Left kidney (tissue), 8 donors: Measurements from ENCODE around the gene MAP3K20. TPM values are rescaled to one million over a fixed set of nuclear protein-coding genes. Genes with fewer than 3 reads are reported as not detected.
"Not testable (repeated sequence)": the region's sequence is repeated elsewhere in the genome, so short reads cannot be mapped to it uniquely, and the experiment has no call there.

Source experiments
- DNase-seq: peaks from one replicate; pipeline ENCODE4 v3.0.0-alpha.2; 2013
- long read RNA-seq, 8 donors: transcript quantifications; one replicate each; lab custom pipeline, GENCODE V29; 2026
- polyA plus RNA-seq: library from polyadenylated mRNA; unstranded; fragments of 120-200 nt; gene quantifications from one replicate; pipeline ENCODE4 v1.2.1, GENCODE V29; 2013; ENCODE audit not compliant: insufficient read length

The MAP3K20 gene
- polyA plus RNA-seq, result 29.3 TPM
- long read RNA-seq, donor 1, full-length matches to known transcripts, result 3 of 3 reads
- long read RNA-seq, donor 1, partial matches to known transcripts, result 0 of 3 reads
- long read RNA-seq, donor 1, other reads (novel, unspliced or antisense), result 0 of 3 reads
- long read RNA-seq, donor 2, full-length matches to known transcripts, result 2 of 2 reads
- long read RNA-seq, donor 2, partial matches to known transcripts, result 0 of 2 reads
- long read RNA-seq, donor 2, other reads (novel, unspliced or antisense), result 0 of 2 reads
- long read RNA-seq, donor 3, full-length matches to known transcripts, result 3 of 3 reads
- long read RNA-seq, donor 3, partial matches to known transcripts, result 0 of 3 reads
- long read RNA-seq, donor 3, other reads (novel, unspliced or antisense), result 0 of 3 reads
- long read RNA-seq, donor 4, result 0 reads
- long read RNA-seq, donor 5, full-length matches to known transcripts, result 4 of 12 reads
- long read RNA-seq, donor 5, partial matches to known transcripts, result 8 of 12 reads
- long read RNA-seq, donor 5, other reads (novel, unspliced or antisense), result 0 of 12 reads
- long read RNA-seq, donor 6, full-length matches to known transcripts, result 4 of 4 reads
- long read RNA-seq, donor 6, partial matches to known transcripts, result 0 of 4 reads
- long read RNA-seq, donor 6, other reads (novel, unspliced or antisense), result 0 of 4 reads
- long read RNA-seq, donor 7, full-length matches to known transcripts, result 4 of 18 reads
- long read RNA-seq, donor 7, partial matches to known transcripts, result 14 of 18 reads
- long read RNA-seq, donor 7, other reads (novel, unspliced or antisense), result 0 of 18 reads
- long read RNA-seq, donor 8, full-length matches to known transcripts, result 1 of 1 reads
- long read RNA-seq, donor 8, partial matches to known transcripts, result 0 of 1 reads
- long read RNA-seq, donor 8, other reads (novel, unspliced or antisense), result 0 of 1 reads

DNA sequence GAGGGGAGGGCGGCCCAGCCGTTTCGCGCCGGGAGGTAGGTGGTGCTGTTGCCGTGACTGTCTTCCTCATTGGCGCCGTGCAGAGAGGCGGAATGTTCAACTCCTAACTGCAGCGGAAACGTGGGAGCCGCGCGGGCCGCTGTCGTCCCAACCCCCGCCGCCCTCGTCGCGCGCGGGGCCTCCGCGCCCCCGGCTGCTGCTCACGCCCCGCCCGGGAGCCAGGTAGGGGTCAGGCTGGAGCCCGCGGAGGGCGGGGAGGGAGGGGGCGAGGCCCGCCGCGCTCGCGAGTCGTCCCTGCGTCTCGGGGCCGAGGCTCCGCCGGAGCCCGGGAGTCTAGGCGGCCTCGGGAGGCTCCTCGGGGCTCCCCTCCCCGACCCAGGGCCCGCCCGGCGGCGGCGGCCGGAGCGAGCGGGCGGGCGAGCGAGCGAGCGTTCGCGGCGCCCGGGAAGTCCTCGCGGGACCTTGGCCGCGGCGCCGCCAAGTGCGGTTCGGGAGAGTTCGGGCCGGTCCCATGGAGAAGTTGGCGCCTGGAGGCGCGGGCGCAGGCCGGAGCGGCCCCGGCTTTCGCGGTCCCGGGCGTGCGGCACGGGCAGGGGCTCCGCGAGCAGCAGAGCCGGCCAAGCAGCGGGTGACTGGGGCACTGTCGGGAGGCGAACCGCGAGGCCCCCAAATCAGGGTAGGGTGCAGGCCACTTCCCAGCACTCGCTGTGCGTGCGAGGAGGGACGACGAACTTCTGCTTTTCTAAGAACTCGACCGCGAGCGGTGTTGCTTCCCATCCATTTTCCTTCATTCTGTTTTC, at the start of gene MAP3K20:
TSS of gene MAP3K20 (plus strand) at position 66 of the 800 bp plus-strand sequence. CDS start 15,186 bp downstream, outside the sequence.
- peak; percentile 58 for DNase-seq

DNA sequence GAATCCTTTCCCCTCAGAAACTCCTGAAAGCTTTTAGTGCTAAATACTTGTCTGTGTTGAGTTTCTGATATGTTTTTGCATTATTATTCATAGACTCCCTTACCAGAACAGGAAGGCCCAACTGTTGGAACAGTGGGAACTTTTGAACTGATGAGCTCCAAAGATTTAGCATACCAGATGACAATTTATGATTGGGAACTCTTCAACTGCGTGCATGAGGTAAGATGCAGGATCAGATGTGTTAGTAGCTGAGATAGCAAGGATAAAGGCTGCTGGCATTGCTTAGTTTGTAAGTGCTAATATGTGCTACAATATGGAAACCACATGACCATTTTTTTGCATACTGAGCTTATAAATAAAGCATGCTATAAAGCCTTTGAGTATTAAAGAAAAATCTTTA, 49.2 kb upstream of the MAP3K20 start:
- no peak for DNase-seq

DNA sequence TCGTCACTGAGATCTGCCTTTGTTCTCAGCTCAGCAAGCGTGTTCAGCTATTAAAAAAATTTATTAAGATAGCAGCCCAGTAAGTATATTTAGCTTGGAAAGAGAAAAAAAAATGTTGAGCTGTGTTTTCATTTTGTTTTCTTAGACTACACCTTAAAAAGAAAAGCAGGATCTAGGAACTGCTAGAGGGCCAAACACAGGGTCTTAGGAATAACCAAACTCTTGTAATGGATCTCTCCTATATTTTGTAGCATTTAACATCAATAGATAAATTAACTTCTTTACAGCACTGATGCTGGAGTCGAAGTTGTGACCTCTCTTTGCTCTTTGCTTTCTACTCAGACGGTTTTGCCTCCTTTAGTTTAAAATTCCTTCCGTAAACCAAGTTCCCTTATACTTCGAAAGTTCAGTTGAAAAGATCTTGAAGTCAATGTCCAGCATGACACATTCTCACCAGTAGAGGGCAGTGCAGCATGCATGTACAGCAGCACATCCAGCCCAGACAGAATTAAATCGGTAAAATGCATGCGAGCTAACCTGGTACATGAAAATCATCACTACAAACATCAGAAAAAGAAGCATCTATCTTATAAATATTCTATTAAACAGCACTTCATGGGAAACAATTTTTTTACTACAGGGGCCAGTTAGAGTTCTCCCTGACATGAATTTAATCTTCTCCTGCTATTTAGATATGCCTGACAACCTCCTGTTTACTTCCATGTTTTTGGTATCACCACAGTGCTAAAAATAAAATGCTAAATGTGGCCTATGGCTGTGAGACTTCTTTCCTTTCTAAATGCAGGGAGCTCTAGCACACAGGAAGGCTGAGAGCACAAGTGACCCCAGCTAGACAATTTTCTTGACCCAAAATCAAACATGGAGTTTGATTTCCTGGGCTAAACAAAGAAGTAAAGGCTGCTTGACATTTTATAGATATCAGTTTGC, 48.2 kb upstream of the MAP3K20 start:
- DNase-seq, result peak; percentile 91

- DNase-seq, result no peak
Observed at GRCh38 chr2:173028141-173028540, 47.5 kb upstream of the MAP3K20 start.

GRCh38 chr2:173028671-173029070, 47.0 kb upstream of the MAP3K20 start:
- DNase-seq, result no peak

DNA sequence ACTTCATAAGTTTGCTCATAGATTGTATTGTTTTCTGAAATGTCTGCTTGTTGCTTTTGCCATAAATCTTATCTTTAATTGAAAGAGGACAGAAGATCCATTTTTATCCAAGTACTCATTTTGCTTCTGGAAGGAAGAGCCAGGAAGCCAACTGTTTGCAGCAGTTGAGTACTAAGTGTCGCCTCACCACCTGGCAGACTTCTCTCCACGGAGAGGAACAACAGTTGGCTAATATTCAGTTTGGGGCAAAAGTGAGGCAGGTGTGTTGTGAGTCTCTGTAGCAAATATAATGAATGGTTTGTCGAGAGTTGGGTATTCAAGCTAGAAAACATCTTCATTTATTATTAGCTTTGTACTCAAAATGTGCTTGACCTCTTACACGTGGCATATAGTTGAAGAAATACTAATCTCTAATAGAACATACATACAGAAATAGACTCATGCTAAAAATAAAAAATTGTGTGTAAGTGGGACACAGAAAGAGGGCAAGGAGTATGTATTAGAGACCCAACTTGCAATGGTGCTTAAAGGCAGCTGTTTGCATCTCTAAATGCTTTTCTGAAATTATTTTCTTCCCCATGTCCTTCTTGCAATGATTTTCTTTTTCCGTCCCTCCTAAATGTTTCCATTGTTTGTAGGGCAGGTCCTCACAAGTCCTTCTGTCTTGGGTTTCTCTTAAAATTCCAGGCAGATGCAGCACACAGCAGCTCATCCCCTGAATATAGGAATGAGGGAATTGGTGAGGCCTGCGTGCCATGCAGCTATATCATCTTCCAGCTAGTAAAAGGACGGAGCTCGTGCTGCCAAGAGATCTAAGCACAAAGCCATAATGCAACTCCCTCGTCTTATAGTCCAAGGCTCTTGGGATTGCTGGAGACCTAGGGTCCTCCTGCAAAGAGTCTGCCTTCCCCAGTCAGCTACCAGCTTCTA, 44.8 kb upstream of the MAP3K20 start:
- DNase-seq, result no peak

DNA sequence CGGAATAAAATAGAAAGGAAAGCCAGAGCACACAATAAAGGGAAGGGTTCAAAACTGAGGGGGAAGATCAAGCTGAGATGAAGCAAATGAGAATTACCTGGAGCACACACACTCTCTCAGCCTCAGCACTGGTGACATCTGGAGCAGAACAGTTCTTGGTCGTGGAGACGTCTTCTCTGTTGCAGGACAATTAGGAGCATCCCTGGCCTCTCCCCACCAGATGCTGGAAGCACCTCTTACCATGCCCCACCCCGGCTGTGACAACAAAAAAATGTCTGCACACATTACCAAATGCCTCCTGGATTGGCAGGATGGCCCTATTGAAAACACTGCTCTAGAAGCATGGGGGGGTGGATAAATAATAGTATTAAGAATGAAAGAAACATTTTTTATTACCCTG, 43.6 kb upstream of the MAP3K20 start:
- DNase-seq, result no peak

DNA sequence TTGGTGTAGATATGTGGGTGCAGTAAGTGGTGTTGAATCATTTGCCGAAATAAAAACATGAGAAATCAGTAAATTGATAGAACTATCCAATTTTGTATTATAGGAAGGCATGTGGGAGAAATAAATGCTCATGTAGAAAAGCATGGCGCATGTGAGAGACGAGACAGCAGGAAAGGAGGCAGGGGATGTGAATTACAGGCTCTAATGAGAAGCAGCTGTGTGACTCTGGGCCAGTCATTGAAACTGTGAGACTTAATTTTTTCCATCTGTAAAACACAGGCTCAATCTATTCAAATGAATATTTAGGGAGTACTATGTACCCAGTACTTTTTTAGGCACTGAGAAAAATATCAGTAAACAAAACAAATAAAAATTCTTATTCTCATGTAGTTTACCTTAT, 42.6 kb upstream of the MAP3K20 start:
- no peak for DNase-seq

DNA sequence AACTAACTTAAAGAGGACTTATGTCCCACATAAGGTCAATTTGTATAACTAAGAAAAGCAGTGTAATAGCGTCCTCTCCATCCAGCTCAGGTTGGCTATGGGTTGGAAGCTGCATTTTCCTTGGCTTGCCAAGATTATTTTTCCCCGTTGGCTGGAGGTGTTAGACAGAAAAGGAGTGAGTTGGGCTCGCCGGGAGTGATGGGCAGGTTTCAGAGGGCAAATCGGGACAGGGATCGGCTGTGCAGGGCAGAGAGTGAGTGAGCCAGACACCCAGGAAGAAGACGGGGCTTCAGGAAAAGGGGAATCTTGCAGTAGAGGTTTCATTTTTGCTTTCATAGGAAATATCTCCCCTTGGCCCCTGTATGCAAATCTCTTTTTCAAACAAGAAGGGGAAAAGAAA, 41.5 kb upstream of the MAP3K20 start:
- no peak for DNase-seq

- DNase-seq, result no peak
Observed at GRCh38 chr2:173037245-173038120, 38.2 kb upstream of the MAP3K20 start.

DNA sequence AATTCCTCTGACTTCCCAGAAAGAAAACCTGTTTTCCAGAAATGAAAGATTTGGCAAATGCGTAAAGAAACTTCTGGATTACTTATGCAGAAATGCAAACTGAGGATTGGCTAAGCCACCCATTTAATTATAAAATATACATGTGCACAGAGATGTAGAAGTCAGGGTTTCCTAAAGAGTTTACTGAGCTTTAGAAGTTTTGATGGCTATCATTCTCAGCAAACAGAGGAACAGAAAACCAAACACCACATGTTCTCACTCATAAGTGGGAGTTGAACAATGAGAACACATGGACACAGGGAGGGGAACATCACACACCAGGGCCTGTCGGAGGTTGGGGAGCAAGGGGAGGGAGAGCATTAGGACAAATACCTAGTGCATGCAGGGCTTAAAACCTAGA, 37.4 kb upstream of the MAP3K20 start:
- not testable (repeated sequence) for DNase-seq

DNA sequence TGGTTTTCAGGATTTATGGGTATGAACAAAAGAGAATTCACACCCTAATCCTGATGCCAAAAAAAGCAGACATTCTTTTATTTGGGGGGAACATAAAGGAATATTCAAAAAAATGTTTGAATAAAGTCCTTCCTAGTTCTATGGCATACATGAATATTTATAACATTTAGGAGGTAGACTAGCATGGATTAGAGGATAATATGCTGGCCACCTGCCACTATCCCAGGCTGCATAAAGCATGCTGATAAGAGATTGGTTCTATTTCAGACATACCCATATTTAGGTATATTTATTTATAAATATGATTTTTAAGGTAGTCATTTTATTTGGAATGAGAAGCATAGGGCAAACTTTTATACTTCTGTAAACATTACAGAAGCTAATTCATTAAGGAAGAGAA, 34.9 kb upstream of the MAP3K20 start:
- DNase-seq, result no peak

DNA sequence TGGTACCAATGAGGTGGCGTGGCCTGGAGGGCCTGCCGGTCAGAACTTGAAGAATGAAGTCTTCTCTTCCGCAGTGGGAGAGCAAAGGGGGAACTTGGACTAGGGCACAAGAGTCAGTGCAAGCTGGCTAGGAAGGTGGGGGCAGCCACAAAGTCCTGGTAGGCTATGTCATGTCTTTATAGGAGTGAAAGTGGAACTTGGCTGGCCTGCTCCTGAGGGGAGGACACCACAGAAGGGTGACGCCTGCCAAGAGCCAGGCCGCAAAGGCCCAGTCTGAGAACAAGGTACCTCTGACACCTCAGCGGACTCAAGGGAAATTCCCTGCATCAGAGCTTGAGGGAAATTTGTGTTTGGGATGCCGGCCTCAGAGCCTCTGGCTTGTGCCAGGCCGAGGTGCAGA, 32.2 kb upstream of the MAP3K20 start:
- DNase-seq, result no peak

DNA sequence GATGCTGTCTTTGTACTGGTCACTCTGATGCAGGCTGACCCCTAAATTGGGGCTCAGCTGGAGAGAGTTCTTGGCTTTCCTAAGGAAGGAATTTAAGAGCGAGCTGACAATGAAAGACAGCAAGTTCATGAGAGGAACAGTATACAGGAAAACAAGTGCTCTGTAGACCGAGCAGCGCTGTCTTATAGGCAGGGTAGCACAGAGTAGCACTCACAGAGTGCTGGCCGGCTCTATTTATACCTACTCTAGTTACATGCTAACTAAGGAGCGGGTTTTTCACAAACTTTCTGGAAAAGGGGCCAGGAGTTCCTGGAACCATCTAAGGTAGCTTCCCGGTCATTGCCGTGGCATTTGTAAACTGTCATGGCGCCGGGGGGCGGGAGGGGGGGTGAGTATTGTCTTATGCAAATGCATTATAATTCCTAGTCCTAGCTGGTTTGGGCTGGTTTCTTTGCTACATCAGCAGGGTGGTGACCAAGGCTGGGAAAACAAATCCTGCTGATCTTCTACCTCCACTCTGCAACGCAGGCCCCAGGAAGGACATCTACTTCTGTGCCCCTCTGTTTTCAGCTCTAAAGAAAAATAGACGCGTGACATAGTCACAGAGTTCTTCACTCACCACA, 31.6 kb upstream of the MAP3K20 start:
- DNase-seq, result no peak

DNA sequence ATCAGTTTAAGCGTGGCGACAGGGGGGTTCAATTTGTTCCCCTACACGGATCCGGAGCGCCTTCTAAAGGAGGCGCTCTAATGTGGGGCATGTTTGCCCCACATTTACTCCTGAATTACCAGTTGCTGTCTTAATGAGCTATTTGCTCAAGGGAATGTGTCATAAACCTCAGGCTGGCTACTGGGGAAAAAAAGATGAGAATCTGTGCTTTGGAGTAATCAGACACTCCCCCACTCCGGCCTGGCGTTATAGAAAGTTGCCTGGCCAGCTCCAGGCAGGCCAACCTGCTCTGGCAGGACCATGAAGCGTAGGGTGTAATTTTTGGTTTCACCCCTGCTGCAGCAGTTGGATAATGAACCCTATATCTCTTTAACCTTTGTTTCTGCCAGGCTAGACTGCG, 31.0 kb upstream of the MAP3K20 start:
- no peak for DNase-seq

DNA sequence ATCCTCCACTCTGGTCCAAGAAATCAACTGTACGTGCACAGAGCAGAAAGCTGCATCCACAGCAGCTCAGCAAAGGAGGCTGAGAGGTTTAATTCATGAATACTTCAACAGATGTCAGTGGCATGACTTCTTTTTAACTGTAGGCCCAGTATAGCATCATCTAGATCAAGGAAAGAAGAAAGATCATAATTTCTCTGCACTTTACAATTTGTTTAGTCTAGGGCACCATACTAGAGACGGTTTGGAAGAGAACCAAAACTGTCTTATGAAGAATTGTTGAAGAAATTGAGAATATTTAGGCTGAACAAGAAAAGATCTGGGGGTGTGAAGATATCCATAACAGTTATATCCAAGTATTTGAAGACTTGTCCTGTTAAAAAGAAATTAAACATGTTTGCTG, 30.5 kb upstream of the MAP3K20 start:
- DNase-seq, result no peak

GRCh38 chr2:173048522-173048896, 27.1 kb upstream of the MAP3K20 start:
- no peak for DNase-seq

GRCh38 chr2:173048897-173049661, 26.6 kb upstream of the MAP3K20 start:
- no peak for DNase-seq
